GM21447 (cell line): ENCODE measurements around the gene NQO2.
"Not testable (repeated sequence)": the region's sequence is repeated elsewhere in the genome, so short reads cannot be mapped to it uniquely, and the experiment has no call there.

Experiments used
- ATAC-seq: cut with Tn5 transposase; IDR thresholded peaks from one replicate; pipeline ENCODE4 v1.9.1; 2021; ENCODE audit not compliant: unreplicated experiment

NQO2 gene

GRCh38 chr6:3011592-3011991, 11.9 kb downstream of the NQO2 start:
- no peak for ATAC-seq

- ATAC-seq = no peak
Measured at GRCh38 chr6:3013486-3013885, 13.8 kb downstream of the NQO2 start.

DNA sequence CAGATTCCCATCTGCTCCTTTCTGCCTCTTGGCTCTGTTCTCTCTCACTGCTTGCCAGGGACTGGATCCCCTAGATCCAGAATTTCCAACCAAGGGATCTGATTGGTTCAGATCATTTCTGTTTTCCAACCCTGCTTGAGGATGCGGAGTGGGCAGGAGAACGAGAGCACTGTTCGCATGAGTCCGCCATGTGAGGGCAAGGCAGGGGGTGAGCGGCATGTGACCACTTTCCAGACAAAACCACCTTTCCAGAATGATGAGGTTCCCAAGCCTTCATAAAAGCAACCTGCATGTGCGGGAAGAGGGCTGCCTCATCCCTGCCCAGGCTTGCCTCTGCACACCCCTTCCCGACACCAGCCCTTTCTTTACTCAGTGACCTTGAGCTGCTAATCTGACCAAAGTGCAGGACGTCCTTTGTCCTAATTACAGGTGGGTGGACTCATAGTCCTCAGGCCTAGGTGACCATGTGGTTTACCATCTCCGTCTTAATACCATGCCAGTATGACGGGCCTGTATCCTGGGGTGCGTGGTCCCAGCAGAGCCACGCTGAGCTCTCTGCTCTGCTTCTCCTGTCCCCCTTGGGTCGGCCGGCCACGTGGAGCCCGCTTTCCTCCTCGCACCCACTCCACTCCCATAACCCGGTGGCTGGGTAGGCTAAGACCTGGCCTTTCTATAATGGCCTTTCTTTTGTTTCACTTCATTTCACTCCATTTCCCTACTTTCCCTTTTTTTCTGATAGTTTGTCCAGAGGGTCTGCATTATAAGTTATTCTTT, 14.4 kb downstream of the NQO2 start:
- no peak for ATAC-seq

DNA sequence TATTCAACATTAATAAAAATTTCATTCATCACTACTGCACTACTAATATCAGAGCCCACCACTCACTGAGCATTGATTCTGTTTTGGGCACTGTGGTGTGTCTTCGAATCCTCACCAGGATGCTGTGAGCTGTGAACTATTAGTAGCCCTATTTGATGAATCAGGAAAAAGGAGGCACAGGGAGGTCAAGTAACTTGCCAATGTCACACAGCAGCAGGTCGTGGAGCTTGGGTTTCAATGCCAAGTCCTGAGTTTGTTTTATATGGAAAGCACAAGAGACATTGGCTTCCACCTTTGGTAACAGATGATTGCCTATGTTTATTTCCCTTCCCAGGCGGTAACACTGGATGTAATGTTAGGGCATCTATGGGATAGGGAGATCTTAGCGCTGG, 15.0 kb downstream of the NQO2 start:
- no peak for ATAC-seq

GRCh38 chr6:3015144-3015543, 15.4 kb downstream of the NQO2 start:
- ATAC-seq = no peak

DNA sequence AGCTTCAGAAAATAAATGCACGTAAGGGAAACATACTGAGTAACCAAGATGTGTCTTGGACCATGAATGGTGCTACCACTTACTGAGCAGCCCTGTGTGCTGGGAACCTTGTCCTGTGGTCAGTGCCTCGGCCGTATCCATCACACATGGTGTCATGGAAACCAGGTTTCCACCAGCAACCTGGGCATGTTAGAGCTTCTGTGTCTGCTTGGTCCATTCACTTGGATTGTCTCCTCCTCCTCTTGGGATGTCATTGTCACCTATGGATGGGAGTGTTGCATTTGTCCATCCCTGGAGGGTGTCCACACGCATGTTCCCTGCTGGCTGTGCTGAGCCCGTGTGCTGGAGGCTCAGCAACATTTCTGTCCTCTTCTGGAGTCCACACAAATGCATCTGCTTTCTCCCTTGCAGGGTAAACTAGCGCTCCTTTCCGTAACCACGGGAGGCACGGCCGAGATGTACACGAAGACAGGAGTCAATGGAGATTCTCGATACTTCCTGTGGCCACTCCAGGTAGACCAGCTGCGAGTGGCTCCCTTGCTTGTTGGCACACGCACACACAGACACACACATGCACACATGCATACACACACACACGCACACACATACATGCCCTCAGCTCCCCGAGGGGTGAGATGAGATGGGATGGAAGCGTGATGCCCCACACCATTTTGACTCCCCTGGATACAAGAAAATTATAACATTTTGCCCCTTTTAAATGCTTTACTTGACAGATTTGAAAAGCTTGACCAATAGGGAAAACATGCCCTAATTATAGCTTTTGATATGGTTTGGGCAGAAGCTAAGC, 17.0 kb downstream of the NQO2 start:
- no peak for ATAC-seq

- no peak for ATAC-seq
Measured at GRCh38 chr6:3017304-3017703, 17.6 kb downstream of the NQO2 start.

- no peak for ATAC-seq
Measured at GRCh38 chr6:3019065-3019464, 19.4 kb downstream of the NQO2 start.

- no peak for ATAC-seq
Measured at GRCh38 chr6:3019749-3020320, 20.1 kb downstream of the NQO2 start.

- not testable (repeated sequence) for ATAC-seq
Measured at GRCh38 chr6:3020976-3021598, 21.4 kb downstream of the NQO2 start.

- ATAC-seq = no peak
Measured at GRCh38 chr6:3022765-3023662, 23.3 kb downstream of the NQO2 start.

GRCh38 chr6:3023663-3024483, 24.2 kb downstream of the NQO2 start:
- ATAC-seq = peak; percentile 75

- ATAC-seq = peak; percentile 75
Measured at GRCh38 chr6:3026791-3027626, 27.3 kb downstream of the NQO2 start.

- not testable (repeated sequence) for ATAC-seq
Measured at GRCh38 chr6:3028156-3028555, 28.5 kb downstream of the NQO2 start.

GRCh38 chr6:3031857-3032640, 32.4 kb downstream of the NQO2 start:
- no peak for ATAC-seq

DNA sequence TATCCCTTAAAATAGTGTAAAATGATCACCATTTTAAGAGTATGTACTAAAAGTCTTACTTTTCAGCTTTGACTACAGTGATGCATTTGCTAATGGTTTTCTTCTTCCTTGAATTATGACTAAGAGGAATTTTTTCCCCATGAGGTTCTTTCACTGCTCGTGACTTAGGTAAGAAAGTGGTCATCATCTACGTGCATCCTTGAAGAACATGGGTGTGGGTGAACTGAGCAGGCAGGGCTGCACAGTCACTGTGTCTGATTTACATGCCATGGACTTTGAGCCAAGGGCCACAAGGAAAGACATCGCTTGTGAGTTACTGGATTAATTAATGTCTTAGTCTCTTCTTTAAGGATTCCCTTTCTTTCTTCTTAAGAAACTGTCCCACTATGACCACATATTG, 33.3 kb downstream of the NQO2 start:
- no peak for ATAC-seq

- ATAC-seq = no peak
Measured at GRCh38 chr6:3033652-3034051, 34.0 kb downstream of the NQO2 start.

GRCh38 chr6:3035397-3035796, 35.7 kb downstream of the NQO2 start:
- ATAC-seq = no peak
